BLaER1 treated with 17β-estradiol and CSF1 and Interleukin-3, amounts not matched to agents 10 nM and 100 nM (cell line): Measurements from ENCODE around the gene OR4L1.

Experiments used
- H3K27ac ChIP-seq, 11 experiments: shearing (Covaris generic); formaldehyde crosslinking; 2 replicates each; pipeline ENCODE4 v1.8.1; 2022
- H3K27me3 ChIP-seq, 11 experiments: shearing (Covaris generic); formaldehyde crosslinking; 2 replicates each; pipeline ENCODE4 v1.8.1; 2022
- H3K36me3 ChIP-seq, 11 experiments: shearing (Covaris generic); formaldehyde crosslinking; 2 replicates each; pipeline ENCODE4 v1.8.1; 2022
- H3K4me1 ChIP-seq, 10 experiments: shearing (Covaris generic); formaldehyde crosslinking; 2 replicates each; pipeline ENCODE4 v1.8.1; 2022
- H3K4me2 ChIP-seq, 11 experiments: shearing (Covaris generic); formaldehyde crosslinking; 2 replicates each; pipeline ENCODE4 v1.8.1; 2022
- H3K4me3 ChIP-seq, 10 experiments: shearing (Covaris generic); formaldehyde crosslinking; 2 replicates each; pipeline ENCODE4 v1.8.1; 2022
- H3K9ac ChIP-seq, 11 experiments: shearing (Covaris generic); formaldehyde crosslinking; 2 replicates each; pipeline ENCODE4 v1.8.1; 2022
- H3K9me3 ChIP-seq, 11 experiments: shearing (Covaris generic); formaldehyde crosslinking; replicated peaks in 1 of 11; 2 replicates each; pipeline ENCODE4 v1.8.1; 2022
- H4K20me1 ChIP-seq, 11 experiments: shearing (Covaris generic); formaldehyde crosslinking; 2 replicates each; pipeline ENCODE4 v1.8.1; 2022
- Cebpa-rat ChIP-seq, 11 experiments: shearing (Covaris generic); IDR thresholded peaks; 2 replicates each; pipeline ENCODE4 v1.8.1; 2022

OR4L1 gene

DNA sequence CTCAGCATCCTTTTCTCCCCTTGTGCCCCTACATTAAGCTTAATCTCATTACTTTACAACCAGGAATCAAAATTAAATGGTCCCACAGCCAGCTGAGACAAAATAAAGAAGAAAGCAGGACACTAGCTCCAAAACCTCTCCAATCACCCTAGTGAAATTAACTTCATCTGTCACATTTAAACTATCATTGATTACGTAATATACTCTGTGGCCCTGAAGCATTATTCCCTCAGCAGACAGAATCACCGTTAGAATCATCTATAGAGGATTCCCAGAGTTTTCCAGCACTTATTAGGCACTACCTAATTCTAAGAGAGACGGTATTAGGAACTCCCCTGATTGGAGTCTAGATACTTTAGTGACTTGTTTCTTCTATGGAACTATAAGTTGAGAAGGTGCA is 50.6 kb downstream of the OR4L1 start, which contains the start of gene OR4K17:
TSS of gene OR4K17 (plus strand) at position 302 of the 400 bp plus-strand sequence. CDS start 6,761 bp downstream, outside the sequence.
- H3K4me1 ChIP-seq = no peaks in the 10 kb centered on the region
- no peak within 1 kb of the TSS for H3K4me2 ChIP-seq
- H3K27me3 ChIP-seq = no peaks in the 10 kb centered on the region
- no peaks in the 10 kb centered on the region for H3K36me3 ChIP-seq
- no peak within 1 kb of the TSS for H3K4me3 ChIP-seq
- no peaks in the 10 kb centered on the region for H3K9me3 ChIP-seq
- no peaks in the 10 kb centered on the region for H4K20me1 ChIP-seq
- no peak within 1 kb of the TSS for H3K27ac ChIP-seq
- H3K9ac ChIP-seq = no peak within 1 kb of the TSS
- peak in 5 of 11 experiments; percentile 50 to 68 (median 64); a peak in 8 of 22 replicates for TF ChIP-seq Cebpa-rat (IDR thresholded peaks at IDR 0.05)
